Activated CD4-positive, CD25-positive, alpha-beta regulatory T cell treated with anti-CD3 and anti-CD28 coated beads, Interleukin-2, amount 50 U/mL, for 72 hours (primary cell): ENCODE results near the gene SLC66A2.

Experiments used
- DNase-seq: peaks from one replicate; pipeline ENCODE4 v3.0.0; 2021

The SLC66A2 gene

DNA sequence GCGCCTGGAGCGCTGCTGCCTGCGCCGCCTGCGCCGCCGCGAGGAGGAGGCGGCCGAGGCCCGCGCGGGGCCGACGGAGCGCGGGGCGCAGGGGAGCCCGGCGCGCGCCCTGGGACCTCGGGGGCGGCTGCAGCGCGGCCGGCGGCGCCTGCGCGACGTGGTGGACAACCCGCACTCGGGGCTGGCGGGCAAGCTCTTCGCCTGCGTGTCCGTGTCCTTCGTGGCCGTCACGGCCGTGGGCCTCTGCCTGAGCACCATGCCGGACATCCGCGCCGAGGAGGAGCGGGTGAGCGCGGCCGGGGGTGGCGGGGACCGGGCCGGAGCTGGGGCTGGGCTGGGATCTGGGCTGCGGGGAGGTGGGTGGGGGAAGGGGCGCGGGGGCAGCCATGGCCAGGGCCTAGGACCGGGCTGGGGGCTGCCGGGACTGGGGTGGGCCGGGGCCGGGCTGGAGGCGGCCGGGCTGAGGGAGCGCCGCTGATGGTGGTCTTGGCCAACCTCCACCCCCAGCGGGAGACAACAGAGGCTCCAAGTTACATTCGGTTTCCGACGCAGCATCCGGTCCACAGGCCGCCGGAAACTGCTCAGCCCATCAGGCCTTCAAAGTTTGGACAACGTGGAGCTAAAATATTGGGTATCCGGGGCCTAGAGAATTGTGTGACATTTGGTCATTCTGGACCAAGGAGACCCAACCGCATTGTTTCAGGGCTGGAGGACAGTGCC lies 87.3 kb downstream of the SLC66A2 start:
- DNase-seq: no peak

DNA sequence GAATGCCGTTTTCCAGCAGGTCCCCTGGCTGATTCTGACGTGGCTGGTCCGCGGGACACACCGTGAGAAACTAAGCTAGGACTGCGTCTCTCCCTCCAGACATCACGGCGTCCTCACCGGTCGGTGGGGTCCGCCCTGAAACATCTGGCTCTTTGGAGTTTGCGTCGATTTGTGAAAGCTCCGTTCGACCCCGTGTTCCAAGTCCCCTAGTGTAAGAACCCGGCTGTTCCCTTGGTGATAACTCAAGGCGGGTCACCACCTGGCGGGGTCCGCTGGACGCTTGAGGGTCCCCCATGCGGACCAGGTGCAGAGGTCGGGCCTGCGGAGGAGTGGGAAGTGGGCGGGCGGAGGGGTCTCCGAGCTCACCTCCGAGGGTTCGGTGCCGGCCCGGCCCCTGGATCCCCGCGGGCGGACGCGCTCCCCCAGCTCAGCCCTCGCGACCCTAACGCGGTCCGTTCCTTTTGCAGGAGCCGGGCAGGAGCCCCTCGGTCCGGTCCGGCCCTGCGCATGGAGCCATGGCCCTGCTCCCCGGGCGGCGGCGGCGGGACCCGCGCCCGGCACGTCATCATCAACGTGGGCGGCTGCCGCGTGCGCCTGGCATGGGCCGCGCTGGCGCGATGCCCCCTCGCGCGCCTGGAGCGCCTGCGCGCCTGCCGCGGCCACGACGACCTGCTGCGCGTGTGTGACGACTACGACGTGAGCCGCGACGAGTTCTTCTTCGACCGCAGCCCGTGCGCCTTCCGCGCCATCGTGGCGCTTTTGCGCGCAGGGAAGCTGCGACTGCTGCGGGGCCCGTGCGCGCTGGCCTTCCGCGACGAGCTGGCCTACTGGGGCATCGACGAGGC lies 88.1 kb downstream of the SLC66A2 start:
- DNase-seq: no peak

DNA sequence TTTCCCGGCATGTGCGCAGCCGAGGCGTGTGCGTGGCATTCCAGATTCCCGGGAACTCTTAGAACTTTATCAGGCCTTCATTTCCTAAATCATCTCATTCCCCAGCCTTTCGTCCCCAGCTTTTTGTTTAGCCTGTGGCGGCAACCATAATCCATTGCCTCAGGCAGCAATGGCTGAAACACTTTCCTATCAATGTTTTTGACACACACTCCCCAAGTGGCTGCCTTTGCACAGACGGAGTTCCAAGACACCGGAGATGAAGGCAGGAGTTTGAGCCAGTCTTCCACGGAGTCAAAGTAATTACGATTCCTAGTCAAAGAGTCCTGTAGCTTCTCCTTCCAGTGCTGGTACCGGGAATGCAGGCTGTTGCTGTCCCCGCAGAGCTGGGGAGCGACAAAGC lies 88.9 kb downstream of the SLC66A2 start:
- no peak for DNase-seq

DNA sequence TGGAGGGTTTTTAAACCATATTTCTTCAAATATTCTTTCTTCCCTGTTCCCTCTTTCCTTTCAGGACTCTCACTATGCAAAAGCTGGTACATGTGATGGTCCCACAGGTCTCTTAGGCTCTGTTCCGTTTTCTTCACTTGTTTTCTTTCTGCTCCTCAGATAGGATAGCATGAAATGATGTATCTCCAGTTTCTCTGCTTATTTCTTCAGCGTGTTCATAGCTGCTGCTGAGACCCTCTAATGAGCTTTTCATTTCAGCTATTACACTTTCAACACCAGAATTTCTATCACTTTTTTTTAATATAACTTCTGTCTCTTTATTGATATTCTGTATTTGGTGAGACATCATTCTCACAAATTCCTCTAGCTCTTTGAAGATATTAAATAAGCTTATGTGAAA lies 89.8 kb downstream of the SLC66A2 start:
- no peak for DNase-seq

DNA sequence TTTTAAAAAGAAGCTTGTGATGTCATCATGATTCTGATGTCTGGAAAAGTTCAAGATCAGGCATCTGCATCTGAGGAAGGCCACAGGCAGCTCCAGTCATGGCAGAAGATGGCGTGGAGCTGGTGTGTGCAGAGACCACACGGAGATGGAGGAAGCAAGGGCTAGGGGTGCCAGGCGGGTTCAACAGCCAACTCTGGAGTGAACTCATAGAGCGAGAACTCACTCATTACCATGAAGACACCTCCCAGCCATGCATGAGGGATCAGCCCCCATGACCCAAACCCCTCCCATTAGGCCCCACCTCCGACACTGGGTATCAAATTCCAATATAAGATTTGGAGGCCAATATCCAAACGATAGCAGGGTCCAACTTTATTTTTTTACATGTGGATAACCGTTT lies 92.1 kb downstream of the SLC66A2 start:
- DNase-seq: no peak

DNA sequence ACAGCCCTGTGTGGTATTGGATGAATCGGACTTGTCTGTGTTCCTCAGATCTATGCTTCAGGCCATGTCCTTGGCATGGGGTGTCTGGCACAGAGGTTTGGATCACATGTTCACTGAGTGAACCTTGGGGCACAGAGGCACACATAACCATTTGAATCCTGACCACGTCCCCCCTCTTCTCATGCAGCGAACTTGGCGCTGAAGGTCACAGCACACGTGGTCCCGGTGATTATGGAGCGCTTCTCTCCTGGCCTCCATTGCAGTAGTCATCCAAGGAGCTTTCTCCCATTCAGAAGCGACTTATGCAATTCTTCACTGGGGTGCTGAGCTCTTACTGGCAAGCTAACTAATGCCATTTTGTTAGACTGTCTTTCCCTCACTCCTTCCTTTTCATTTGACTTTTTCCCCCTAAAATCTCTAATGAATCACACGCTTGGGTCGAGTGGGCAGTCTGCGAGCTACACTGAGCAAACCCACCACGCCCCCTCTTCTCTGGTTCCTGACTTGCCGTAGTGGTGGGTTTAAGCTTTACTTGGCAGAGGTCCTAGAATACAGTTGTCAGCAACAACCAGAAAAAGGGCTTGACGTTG lies 94.3 kb downstream of the SLC66A2 start:
- DNase-seq: no peak

DNA sequence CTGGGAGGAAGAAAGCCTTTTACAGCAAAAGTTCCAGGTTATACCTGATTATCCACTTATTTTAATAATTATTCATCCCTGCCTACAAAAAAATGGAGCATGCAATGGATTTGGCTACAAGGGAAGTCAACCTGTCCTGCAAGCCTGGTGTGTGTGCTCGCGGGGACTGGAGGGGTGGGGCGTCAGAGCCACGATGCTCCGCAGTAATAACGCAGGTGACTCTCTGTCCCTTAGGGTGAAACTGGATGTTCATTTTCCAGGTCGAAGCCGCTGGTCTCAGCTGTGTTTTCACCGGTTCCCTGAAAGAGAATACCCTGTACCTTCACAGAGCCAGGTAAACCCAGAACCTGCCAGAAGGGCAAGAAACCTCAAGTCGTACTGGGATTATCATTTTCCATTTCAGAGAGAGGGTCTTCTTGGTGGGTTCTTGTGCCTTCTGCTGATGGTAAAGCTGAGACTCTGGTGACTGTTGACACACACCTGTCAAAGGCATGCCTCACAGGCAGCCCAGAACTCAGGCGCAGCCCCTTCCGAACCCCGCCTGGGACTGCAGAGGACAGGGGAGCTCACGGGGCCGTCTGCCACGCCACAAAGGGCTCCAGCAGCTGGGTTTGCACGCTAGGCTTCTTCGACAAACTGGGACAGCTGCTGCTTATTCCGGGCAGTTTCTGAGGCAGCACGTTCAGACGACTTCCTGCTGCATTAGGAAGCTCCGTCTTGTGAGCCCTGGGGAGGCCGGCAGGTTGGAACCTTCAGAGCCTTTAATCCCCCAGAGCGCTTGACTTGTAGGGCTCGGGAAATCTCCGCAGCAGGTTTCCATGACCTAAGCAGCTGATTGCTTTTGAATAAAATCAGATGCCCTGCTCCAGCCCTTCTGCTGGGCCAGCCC lies 95.1 kb downstream of the SLC66A2 start:
- no peak for DNase-seq

DNA sequence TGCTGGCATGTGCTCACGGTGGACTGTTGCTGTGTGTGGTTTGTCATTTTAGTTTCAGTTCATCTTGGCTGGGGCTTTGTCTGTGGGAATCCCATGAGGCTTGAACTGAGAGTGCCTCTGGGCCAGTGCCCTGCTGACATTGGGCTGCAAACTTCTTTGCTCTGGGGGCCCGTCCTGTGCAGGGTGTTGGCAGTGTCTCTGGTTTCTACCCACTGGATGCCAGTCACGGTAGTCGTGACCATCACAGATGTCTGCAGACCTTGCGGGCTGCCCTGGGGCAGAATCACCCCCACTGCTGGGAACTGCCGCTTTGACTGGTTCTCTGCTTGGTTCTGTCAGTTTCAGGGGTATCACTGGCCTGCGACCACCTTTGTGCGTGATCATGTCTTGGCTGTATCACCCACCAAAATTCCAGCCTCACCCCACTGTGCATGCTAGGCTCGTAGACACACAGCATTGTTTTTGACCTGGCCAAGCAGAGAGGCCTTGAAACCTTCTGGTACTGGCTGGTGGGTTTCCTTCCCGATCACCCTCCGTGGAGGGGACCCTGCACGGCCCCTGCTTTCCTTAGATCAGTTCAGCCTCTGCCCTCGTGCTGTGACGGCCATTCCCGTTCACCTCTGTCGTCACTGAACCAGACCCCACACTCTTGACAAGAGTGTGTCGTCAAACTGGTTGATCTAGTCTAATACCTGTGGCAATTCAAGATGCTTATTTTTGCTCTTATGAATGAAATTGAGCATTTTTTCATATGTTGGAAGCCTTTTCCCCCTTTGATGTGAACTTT lies 96.1 kb downstream of the SLC66A2 start:
- no peak for DNase-seq

DNA sequence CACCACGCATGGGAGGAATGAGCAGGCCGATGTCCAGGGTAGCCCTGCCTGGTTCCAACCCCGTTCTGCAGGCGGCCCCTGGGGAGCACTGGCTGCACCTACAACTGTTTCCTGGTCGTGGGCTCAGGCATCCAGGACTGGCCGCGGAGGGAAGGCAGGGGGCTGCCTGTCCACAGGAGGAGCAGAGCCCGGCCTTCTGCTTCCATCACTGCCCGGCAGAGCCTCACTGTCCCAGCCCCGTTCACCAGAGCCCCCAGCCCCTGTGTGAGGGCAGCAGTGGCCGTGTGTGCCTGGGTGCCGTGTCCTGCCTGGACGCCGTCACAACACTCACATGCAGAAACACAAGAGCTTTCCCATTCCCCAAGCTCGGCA lies 97.5 kb downstream of the SLC66A2 start:
- no peak for DNase-seq

DNA sequence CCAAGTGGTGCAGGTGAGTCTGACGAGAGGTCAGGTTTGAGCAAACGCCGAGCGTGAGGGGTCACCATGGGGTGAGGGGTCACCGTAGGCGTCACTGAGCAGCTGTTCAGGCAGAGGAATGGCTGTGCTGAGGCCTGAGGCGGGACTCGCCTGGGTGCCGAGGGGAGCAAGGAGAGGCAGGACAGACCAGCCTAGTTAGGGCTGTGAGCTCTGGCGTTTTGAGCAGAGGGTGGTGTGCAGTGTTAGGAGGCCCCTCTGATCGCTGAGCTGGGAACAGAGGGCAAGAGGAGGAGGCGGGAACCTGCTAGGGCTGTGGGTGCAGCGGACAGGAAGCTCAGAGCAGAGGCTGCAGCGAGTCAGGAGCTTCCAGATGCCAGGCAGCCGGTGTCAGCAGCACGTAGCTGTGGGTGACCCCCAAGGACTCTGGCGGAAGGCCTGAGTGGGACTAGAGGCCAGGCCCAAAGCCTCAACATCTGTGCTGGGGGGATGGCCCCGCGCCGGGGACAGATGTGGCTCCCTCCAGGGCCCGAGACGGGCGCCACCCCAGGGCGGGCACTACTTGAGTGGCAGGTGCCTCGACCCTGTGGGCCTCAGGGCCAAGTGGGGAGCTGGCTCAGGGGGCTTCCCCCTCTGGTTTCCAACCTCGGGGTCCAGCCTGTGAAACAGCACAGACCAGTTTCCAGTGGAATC lies 98.0 kb downstream of the SLC66A2 start:
- DNase-seq: no peak

DNA sequence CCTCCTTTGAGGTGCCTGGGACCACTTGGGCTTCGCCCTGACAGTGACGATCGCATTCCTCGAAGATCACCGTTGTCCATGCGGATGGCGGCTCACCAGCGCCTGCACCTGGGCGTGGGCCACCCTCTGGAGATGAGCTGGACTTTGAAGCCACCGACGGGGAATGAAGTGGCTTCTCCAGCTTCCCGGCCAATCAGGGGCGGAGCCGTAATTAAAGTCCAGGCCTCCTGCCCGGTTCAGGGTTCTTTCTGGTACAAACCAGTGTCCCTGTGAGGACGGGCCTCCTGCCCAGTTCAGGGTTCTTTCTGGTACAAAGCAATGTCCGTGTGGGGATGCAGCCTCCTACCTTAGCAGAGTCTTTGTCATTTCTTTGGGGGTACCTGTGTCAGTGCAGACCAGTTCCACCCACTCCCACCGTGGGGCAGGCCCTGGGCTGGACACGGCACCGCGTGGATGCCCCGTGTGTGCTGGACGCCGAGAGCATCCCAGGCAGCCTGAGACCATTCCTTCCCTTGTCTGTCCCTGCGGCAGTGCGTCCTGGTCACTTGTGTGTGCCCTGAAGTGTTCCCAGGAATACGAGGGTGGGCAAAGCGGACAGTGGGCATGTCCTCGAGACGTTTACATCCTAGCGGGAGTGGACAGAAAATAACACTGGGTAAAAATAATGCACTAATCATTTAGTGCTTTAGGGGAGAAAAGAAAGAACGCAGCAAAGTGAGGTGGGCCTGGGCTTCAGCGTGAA lies 98.7 kb downstream of the SLC66A2 start:
- DNase-seq: no peak
